CD4-positive, alpha-beta T cell treated with Interleukin-17A for 1 hour (primary cell): ENCODE measurements around the gene ESPN.
"Not testable (repeated sequence)": the region's sequence is repeated elsewhere in the genome, so short reads cannot be mapped to it uniquely, and the experiment has no call there.

ENCODE experiments used
- DNase-seq: peaks from one replicate; pipeline ENCODE4 v3.0.0-alpha.2; 2020

Gene ESPN, protein sequence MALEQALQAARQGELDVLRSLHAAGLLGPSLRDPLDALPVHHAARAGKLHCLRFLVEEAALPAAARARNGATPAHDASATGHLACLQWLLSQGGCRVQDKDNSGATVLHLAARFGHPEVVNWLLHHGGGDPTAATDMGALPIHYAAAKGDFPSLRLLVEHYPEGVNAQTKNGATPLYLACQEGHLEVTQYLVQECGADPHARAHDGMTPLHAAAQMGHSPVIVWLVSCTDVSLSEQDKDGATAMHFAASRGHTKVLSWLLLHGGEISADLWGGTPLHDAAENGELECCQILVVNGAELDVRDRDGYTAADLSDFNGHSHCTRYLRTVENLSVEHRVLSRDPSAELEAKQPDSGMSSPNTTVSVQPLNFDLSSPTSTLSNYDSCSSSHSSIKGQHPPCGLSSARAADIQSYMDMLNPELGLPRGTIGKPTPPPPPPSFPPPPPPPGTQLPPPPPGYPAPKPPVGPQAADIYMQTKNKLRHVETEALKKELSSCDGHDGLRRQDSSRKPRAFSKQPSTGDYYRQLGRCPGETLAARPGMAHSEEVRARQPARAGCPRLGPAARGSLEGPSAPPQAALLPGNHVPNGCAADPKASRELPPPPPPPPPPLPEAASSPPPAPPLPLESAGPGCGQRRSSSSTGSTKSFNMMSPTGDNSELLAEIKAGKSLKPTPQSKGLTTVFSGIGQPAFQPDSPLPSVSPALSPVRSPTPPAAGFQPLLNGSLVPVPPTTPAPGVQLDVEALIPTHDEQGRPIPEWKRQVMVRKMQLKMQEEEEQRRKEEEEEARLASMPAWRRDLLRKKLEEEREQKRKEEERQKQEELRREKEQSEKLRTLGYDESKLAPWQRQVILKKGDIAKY

DNA sequence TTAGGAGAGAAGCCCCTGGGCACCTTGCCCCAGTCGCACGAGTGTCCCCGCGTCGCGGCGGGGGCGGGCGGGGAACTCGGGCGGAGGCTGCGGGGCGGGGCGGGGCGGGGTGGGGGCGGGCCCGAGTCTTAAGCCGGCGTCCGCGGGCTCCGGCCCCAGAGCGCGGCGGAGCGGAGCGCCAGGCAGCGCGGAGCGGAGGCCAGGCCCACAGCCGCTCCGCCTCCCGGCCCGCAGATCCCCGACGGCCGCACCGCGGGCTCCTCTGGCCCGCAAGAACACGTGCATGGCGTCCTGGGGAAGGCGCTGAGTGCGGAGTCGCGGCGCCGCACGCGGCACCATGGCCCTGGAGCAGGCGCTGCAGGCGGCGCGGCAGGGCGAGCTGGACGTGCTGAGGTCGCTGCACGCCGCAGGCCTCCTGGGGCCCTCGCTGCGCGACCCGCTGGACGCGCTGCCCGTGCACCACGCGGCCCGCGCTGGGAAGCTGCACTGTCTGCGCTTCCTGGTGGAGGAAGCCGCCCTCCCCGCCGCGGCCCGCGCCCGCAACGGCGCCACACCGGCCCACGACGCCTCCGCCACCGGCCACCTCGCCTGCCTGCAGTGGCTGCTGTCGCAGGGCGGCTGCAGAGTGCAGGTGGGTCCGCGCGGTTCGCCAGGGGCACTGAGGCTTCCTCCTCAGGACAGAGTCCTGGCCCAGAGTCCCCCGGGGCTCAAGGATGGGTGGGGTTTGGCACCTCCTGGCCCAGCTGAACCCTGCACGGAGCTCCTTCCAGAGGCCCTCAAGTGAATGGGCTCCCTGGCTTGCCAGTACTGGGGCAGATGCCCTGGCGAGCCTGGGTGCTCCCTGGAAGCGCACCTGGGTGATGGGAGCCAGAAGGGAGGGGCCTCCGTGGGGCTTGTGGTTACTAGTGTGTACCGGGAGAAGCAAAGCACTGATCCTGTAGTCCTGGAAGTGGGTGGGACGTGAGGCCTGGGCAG, at the start of gene ESPN:
TSS of gene ESPN (plus strand) at position 158 of the 975 bp plus-strand sequence. CDS start at position 338, 180 bp downstream.
- DNase-seq, result no peak

DNA sequence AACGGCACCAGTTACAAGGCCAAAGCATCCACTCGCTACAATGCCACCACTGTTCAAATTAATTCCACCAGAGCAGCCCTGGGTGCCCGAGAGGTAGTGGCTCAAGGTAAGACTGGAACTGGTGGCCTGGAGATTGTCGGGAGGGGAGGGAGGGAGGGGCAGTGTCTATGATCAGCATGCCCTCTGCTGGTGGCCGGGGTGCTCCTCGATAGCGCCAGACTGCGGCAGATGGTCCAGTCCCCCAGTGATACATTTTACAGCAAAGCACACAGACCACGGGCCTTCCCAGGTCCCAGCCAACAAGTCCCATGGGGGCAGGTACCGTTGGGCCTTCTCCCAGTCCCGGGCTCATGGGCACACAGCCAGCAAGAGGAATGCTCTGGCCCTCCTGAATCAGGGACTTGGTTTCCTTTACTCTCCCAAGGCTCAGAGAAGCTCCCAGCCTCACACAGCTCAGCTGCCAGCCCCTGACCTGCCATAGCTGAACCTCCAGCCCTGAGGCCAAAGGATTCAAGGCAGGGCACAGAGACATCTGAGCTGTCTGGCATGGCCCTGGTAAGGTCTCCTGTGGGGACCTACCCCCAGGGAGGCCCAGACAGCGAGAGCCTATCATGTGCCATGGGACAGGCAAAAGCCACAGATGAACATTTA, 46.4 kb upstream of the ESPN start:
- no peak for DNase-seq

DNA sequence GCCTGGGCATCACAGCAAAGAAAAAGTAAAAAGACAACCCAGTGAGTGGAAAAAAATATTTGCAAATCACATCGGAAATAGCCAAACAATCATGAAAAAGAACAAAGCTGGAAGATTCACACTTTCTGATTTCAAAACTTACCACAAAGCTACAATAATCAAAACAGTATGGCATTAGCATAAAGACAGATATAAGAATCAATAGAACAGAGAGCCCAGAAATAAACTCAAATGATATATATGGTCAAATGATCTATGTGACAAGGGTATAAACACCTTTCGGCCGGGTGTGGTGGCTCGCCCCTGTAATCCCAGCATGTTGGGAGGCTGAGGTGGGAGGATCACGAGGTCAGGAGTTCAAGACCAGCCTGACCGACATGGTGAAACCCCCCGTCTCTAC, 44.5 kb upstream of the ESPN start:
- DNase-seq, result no peak

DNA sequence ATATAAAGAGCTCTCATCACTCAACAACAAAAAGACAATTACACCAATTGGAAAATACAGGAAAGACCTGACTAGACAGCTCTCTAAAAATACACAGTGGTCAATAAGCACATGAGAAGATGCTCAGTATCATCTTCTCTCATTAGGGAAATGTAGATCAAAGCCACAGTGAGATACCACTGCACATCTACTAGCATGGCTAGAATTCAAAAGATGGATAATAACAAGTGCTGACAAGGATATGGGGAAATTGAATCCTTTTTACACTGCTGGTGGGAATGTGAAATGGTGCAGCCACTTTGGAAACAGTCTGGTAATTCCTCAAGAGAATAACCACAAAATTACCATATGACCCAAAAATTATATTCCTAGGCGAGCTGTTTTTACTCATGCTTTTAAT, 40.4 kb upstream of the ESPN start:
- no peak for DNase-seq

DNA sequence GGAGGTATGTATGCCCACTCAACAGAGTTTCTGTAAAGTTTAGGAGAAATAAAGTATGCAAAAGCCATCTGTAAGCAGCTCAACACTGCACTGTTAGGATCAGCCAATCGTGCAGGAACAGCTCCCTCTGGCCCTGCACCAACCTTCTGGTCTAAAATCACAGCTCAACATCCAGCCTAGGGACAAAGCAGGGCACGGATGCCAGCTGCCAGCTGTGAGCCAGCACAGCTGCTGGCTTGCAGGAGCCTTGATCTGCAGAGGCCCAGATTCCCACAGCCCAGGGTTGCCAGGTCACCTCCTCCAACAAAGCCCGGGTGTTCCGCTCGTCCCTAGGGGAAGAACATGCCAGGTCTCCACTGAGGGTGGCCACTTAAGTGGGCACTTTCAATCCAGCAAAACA, 39.6 kb upstream of the ESPN start:
- no peak for DNase-seq

DNA sequence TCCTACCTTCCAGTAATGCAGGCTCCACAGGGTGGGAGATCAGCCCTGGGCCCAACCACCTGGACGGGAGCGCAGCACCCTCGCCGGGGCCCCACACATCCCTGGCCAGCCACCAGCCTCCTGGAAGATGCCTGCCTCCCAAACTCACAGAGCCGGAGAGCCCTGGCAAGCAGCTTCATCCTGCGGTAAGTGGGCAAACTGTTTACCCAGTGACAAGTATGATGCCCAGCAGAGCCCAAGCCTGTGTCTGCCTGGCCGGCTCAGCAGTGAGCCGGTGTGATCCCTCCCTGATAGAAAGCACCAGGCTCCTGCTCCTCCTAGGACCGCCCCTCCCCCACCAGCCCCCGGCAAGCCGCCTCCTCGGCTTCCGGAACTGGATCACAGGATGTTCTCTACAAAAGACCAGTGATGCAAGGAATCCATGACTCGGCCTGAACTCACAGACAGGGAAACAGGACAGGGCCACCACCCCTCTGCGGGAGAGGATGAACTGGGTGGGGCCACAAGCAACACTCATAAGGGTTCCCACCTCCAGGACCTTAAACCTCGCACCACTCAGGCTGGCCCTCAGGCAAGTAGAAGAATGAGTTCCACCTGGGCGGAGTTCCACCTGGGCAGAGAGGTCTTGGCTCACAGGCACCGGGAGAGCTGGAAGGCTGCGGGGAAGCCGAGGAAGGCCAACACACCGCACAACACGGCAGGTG, 38.9 kb upstream of the ESPN start:
- no peak for DNase-seq

DNA sequence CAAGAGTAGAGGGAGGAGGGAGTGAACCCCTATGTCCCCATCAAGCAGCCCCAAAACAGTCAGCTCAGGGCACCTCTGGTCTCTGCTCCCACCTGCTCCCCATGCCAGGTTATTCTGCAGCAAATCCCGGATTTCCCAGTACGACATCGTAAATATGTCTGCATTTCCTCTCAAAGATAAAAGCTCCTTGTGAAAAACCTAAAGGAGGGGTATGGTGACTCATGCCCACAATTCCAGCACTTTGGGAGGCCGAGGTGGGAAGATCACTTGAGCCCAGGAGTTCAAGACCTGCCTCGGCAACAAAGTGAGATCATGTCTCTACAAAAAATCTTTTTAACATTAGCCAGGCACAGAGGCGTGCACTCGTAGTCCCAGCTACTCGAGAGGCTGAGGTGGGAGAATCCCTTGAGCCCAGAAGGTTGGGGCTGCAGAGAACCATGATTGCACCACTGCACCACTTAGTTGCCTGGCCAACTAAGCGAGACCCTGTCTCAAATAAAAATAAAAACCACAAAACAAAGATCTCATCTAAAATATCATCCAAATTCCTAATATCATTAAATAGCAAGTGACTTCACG, 38.1 kb upstream of the ESPN start:
- no peak for DNase-seq

DNA sequence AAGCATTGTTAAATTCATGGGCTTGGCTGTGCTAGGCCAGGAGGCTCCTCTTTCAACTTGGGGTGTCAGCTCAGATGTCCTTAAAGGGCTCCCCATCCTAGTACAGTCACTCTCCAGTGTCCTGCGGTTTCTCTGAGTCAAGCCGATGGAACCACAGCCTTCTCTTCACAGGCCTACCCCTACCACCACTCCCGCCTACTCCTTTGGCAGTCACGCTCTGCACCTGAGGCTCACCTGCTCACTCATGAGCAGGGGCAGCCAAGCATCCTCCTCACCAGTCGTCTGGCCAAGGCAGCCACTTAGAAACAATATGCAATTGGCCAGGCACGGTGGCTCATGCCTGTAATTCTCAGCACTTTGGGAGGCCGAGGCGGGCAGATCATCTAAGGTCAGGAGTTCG, 34.6 kb upstream of the ESPN start:
- no peak for DNase-seq

DNA sequence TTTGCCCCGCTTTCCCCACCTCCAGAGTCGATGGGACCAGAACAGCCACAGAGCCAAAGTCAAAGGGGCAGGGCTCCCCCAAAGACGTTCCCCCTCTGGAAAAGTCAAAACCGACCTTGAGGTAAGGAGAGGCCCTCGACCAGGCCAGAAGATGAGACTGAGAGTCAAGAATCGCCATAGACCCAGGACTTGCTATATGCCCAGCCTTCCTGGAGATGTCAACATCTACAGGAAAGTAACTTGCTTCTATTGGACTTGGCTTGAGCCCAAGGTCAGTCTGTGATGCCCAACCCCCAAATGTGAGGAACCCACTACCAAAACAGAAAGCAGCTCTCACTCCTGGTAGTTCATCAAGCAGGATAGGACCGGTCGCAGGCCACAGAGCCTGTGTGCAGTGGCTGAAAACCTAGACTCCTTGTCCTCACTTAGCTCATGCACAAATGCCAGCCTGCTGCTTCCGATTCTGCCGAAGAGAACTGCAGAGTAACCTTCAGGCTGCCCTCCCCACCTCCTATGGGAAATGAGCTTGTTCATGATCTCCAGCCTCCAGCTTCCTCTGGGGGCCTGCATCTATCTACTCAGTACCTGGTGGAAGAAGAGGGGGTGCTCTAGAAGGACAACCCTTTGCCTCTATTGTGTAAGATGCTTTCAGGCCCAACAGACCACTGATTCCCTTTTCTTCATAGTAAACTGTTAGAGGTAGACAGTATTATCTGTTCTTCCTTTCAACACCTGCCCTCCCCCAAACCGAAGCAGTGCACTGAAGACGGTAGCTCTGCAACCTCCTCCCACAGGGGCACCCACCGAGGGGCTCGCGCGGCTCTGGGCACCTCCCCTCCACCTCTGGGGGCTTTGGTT, 32.4 kb upstream of the ESPN start:
- DNase-seq, result no peak

DNA sequence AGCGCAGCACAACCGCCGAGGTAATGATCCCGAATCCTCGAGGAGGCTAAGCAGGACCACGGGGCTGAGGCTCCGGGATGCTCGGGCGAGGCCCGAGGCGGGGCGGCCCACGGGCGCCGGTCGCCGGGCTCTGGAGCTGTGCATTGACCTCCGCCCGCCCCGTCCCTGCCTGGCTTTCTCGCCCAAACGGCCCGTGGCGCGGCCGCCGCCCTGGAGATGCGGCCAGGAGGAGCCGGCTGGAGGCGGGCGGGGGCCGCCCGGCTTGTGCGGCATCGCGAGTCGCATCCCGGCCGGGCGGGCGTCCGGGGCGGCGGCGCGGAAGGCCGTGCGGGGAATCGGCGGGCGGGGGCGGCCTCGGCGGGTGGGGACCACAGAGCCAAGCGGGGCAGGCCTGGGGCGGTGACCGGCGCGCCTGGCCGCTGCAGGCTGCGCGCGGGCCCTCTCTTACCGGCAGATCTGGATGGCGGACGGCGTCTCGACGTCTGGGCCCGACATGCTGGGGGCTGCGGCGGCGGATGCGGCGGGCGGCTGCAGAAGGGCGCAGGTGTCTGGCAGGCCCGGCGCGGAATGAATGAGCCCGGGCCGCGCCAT, 31.7 kb upstream of the ESPN start:
- no peak for DNase-seq

DNA sequence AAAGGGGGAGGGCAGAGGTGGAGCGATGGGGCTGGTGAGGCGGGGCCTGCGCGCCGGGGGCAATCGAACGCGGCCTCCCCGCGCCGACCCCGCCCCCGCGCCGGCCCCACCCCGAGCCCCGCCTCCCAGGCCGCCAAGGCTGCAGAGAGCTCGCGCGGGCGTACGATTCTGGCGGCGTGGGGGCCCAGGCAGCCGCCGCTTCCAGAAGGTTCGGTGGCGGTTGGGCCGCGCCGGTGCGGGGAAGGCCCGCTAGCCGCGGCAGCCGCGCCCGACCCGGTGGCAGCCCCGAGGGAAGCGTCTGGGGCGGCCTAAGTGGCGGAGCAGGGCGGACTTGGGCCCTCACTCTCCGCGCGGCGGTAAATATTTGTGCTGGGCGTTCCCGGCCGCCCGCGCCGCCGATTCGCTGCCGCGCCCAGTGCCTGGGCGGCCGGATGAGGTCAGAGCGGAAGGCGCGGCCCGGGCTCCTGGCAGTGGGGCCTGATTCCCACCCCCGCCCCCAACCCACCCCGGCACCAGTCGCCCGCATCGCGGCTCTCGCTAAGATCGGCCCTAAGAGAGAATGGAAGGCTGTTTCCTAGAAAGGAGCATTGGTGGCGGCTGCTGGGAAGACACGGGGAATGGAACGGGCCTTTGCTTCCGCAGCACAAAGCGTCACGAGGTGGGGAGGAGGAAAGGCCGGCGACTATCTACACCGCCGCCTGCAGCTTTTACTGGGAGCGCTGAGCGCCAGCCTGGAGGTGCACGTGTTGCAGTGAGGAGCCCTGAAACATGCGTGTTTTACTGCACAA, 31.0 kb upstream of the ESPN start, which contains the start of gene ACOT7:
TSS of gene ACOT7 (minus strand) at position 368 of the 788 bp plus-strand sequence. CDS start 368 bp downstream, outside the sequence.
- DNase-seq, result peak; percentile 92

DNA sequence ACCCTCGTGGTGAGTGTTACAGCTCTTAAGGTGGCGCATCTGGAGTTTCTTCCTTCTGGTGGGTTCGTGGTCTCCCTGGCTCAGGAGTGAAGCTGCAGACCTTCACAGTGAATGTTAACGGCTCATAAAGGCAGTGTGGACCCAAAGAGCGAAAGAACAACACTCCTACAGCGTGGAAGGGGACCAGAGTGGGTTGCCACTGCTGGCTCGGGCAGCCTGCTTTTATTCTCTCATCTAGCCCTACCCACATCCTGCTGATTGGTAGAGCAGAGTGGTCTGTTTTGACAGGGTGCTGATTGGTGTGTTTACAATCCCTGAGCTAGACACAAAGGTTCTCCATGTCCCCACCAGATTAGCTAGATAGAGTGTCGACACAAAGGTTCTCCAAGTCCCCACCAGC, 29.4 kb upstream of the ESPN start:
- DNase-seq, result not testable (repeated sequence)

DNA sequence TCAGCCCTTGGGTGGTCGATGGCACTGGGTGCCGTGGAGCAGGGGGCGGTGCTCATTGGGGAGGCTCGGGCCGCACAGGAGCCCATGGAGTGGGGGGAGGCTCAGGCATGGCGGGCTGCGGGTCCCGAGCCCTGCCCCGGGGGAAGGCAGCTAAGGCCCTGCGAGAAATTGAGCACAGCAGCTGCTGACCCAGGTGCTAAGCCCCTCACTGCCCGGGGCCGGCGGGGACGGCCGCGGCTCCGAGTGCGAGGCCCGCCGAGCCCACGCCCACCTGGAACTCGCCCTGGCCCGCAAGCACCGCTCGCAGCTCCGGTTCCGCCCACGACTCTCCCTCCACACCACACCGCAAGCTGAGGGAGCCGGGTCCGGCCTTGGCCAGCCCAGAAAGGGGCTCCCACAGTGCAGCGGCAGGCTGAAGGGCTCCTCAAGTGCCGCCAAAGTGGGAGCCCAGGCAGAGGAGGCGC, 28.8 kb upstream of the ESPN start:
- DNase-seq, result not testable (repeated sequence)

DNA sequence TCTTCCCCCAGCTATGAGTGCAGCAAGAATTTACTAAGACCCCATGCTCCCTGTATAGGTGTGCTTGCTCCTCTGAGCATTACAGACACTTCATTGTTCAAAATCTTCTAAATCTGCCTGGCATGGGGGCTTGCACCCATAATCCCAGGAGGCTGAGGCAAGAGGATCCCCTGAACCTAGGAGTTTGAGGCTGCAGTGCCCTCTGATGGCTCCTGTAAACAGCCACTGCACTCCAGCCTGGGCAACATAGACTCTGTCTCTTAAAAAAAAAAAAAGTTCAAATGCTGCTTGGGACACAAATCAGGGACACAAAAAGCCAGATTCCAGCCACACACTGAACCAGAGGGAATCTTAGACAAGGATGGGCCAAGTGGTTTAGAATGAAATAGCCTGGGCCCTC, 27.6 kb upstream of the ESPN start:
- DNase-seq, result no peak

DNA sequence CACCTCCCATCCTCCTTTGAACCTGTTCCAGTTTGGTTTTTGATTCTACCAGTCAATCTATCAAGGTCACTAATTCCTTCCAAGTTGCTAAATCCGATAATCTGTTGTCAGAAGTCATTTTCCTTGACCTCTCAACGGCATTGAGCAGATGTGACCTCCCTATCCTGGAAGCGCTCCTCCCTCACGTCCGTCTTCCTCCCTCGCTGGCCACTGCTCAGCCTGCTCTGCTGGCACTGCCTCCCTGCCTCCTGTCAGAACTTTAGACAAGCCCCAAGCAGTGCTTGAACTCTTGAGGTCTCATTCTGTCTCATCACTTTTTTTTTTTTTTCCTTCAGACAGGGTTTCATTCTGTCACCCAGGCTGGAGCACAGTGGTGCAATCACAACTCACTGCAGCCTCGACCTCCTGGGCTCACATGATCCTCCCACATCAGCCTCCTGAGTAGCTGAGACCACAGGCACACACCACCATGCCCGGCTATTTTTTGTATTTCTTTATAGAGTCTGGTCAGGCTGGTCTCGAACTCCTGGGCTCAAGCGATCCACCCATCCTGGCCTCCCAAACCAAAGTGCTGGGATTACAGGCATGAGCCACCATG, 26.6 kb upstream of the ESPN start:
- no peak for DNase-seq

DNA sequence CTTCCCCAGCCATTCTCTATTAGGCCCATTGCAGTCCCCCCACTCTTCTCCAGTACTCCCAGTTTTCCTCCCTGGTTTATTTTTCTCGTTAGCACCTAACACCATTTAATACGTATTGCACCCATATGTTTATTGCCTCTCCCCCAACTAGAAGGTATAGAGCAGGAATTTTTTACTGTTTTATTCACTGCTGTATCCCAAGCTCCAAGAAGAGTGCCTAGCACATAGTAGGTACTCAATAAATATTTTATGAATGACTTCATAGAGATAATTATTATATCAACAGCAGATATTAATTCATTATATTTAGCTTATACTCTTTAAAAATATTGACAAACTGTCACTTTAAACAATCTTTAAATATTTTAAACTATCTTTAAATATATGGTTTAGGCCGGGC, 25.3 kb upstream of the ESPN start:
- DNase-seq, result no peak

DNA sequence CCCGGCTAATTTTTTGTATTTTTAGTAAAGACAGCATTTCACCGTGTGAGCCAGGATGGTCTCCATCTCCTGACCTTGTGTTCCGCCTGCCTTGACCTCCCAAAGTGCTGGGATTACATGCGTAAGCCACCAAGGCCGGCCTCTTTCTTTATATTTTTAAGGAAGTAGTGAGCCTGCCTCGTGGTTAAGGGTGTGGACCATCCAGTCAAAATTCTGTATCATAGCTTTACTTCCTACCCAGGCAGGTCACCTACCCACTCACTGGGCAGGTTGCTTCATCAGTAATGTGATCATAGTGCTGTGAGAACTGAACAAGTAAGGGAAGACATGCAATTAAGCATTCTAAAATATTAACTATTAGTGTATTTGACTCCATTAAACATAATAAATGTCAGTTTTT, 22.9 kb upstream of the ESPN start:
- no peak for DNase-seq

DNA sequence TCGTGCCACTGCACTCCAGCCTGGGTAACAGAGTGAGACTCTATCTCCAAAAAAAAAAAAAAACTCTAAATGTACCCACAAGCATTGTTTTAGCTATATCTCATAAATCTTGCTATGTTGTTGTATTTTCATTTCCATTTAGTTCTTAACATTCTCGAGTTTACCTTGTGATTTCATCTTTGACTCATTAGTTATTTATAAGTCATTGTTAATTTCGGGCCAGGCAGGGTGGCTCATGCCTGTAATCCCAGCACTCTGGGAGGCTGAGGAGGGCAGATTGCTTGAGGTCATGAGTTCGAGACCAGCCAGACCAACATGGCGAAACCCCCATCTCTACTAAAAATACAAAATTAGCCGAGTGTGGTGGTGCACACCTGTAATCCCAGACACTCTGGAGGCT, 16.6 kb upstream of the ESPN start:
- DNase-seq, result no peak
